ENCODE measurements around the gene SWSAP1.

SWSAP1 gene

DNA sequence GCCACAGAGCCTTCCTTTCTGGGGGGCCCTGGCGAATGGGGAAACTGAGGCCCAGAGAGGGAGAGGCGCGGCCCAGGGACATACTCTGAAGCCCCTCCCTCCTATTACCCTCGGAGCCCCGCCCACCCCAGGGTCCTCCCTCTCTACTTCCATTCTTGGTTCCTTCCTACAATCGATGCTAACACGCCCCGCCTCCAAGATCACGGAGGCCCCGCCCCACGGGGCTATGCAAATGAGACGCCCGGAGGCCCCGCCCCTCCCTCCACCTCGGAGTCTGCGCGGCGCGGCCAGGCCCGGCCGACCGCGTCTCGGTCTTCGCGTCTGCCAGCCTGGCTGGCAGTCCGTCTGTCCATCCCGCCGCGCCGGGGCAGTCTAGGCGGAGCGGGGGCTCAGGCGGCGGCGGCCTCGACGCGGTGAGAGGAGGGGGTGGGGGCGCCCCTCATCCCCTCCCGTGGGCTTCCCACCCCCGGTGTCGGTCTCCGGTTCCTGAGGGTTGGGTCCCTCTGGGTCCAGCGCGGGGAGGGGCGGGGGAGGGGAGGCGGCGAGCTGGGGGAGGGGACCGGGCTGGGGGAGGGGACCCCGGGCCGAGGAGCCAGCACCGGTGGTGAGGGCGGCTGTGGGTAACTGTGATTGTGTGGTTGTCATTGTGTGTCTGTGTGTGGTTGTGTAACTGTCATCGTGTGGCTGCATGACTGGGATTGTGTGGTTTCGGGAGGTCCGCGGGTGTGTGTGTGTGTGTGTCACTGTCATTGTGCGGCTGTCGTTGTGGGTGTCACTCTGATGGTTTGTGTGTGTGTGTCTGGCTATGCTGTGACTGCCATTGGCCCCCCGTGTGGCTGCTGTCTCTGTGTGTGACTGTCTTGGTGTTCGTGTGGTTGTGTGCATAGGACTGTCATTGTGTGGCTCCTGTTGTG, 19.0 kb upstream of the SWSAP1 start, which contains the start of gene PLPPR2:
PLPPR2 (plus strand) TSS at position 273 of the 914 bp plus-strand sequence. CDS start 2,242 bp downstream, outside the sequence.
- peak; percentile 31 for DNase-seq

DNA sequence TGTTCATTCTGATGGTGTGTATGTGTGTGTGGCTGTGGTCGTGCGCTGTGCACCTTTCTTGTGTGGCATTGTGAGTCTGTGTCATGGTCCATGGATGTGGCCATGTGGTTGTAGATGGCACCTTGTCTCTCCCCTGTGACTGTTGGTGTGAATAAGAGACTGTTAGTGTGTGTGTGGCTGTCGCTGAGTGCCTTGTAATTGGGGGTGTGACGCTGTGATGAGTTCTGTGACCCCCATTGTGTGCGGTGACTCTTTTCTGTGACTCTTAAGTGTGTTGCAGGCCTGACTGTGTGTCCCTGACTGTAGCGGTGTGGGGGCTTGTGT, 18.4 kb upstream of the SWSAP1 start:
- no peak for DNase-seq

DNA sequence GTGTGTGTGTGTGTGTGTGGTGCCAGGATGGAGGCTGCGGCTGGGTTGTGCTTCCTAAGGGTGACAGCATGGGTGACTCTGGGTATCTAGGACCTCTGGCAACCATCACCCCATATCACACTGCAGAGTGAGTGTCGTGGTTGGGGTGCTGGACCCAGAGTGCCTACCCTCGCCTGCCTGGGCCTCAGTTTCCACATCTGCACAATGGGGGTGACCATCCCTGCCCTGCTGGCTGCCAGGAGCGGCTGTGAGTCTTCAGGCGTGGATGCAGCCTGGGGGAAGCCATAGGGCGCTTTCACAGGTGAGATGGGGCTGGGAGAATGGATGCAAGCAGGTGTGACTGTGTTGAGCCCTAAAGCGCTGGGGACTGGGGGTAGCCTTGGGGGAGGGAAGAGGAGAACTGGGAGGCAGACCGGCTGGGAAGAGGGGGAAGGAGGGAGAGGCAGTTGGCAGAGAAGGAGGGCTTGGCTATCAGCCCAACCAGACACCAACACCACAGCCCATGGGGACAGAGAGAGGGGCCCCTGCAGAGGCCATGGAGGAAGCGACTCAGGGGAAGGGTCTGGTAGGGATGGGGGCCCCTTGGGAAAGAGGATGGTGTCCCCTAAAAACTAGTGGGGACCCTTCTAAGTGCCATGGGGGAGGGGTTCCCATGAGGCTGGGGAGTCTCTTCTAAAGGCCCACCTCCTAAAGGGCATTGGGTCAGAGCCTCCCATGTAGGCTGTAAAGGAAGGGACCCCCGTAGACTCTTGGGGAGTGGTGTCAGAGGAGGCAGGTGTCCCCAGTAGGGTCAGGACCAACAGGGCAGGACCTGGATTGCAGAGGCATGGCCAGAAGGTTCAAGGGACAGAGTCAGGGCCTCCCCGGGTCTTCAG, 17.6 kb upstream of the SWSAP1 start:
- no peak for DNase-seq

DNA sequence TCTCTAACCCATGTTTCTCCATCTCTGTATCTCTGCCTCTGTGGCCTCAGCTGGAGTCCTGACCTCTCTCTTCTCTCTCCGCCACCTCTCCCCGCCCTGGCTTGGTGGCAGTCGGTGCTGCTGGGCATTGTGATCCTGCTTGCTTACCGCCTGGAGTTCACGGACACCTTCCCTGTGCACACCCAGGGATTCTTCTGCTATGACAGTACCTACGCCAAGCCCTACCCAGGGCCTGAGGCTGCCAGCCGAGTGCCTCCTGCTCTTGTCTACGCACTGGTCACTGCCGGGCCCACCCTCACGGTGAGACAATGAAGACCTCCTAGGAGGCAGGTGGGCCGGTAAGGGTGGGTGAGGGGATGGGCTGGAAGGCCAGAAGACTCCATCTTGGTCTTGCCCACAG, 15.0 kb upstream of the SWSAP1 start:
- no peak for DNase-seq

DNA sequence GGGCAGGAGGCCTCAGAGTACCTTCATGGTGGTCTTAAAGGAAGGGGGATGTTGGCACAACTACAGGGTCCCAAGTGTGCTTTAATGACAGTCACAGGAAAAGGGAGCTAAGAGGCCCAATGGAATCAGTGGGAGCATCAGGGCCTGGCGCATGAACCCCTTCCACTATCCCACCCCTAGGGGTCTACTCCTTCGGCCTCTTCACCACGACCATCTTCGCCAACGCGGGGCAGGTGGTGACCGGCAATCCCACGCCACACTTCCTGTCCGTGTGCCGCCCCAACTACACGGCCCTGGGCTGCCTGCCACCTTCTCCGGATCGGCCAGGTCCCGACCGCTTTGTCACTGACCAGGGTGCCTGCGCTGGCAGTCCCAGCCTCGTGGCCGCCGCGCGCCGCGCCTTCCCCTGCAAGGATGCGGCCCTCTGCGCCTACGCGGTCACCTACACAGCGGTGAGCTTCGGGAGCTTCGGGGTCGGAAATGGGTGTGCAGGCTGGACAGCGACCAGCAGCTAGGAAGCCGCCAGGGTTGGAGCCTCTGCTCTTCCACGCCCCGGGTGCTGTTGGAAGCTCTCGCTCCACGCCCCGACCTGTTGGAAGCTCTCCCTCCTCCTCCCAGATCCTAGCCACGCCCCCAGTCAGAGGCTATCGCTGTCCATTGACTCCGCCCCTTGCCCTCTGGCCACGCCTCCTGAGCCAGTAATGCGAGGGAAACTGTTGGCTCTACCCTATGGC, 13.3 kb upstream of the SWSAP1 start:
- no peak for DNase-seq

DNA sequence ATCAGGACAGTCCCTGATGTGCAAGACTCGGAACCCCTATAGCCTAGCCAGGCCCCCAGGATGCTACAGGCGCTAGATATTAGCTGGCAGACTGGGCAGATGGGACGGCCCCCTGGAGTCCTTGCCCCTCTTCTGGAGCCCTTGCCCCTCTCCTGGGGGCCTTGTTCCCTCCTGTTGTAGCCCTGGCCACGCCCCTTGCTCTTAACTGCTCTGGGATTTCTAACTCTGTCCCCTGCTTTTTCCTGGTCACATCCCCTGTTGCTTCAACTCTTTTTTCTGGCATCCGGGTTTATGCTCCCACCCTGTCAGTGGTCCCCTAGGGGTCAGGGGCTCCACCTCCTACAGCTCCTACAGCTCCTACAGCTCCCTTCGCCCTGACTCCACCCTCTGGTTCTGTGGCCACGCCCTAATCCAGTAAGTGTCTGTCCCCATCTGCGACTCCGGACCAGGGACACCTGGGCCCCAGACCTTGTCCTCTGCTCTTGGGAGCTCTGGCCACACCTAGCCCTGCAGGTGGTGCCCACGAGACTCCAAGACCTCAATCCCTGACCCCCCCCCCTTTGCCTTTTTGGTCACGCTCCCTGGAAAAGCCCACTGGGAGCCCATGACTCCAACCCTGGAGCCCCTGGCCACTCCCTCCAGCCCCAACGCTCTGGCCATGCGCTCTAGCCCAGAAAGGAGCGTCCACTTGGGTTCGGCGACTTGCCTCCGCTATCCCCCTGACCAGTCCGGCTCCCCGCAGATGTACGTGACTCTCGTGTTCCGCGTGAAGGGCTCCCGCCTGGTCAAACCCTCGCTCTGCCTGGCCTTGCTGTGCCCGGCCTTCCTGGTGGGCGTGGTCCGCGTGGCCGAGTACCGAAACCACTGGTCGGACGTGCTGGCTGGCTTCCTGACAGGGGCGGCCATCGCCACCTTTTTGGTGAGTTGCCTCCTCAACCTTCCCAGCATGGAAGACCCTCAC, 12.4 kb upstream of the SWSAP1 start:
- DNase-seq, result no peak

DNA sequence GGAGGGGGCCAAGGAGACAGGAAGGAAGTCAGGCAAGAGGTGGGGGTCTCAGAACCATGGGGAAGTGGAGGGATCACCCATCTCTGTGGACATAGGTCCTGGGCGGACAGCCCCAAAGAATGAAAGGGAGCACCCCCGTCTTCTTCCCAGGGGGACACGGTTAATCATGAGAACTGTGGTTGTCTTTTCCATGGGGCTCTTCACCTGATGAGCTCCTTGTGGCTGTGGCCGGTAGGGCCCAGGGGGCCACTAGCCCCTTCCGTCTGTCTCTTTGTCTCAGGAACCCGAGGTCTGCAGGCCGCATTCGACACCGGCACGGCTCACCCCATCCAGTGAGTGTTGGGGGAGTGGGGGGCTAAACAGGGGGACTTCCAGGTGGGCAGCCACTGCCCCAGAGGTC, 10.6 kb upstream of the SWSAP1 start:
- DNase-seq, result no peak

DNA sequence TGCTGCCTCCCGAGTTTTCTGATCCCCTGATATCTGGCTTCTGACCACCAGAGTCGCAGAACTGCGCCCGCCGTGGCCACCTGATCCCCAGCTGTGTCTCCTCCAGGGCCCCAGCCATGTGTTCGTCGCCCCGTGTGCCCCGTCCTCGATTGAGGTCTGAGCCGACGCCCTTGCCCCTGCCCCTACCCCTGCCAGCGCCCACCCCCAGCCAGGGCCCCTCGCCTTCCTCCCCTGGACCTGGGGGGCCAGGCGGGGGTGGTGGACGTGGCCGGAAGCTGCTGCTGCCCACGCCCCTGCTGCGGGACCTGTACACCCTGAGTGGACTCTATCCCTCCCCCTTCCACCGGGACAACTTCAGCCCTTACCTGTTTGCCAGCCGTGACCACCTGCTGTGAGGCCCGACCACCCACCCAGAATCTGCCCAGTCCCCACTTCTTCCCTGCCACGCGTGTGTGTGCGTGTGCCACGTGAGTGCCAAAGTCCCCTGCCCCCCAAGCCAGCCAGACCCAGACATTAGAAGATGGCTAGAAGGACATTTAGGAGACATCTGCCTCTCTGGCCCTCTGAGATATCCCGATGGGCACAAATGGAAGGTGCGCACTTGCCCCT, 10.1 kb upstream of the SWSAP1 start:
- DNase-seq, result no peak

DNA sequence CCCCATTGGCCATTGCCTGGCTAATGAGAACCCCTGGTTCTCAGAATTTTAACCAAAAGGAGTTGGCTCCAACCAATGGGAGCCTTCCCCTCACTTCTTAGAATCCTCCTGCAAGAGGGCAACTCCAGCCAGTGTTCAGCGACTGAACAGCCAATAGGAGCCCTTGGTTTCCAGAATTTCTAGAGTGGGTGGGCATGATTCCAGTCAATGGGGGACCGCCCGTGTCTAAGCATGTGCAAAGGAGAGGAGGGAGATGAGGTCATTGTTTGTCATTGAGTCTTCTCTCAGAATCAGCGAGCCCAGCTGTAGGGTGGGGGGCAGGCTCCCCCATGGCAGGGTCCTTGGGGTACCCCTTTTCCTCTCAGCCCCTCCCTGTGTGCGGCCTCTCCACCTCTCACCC, 9.5 kb upstream of the SWSAP1 start:
- no peak for DNase-seq

DNA sequence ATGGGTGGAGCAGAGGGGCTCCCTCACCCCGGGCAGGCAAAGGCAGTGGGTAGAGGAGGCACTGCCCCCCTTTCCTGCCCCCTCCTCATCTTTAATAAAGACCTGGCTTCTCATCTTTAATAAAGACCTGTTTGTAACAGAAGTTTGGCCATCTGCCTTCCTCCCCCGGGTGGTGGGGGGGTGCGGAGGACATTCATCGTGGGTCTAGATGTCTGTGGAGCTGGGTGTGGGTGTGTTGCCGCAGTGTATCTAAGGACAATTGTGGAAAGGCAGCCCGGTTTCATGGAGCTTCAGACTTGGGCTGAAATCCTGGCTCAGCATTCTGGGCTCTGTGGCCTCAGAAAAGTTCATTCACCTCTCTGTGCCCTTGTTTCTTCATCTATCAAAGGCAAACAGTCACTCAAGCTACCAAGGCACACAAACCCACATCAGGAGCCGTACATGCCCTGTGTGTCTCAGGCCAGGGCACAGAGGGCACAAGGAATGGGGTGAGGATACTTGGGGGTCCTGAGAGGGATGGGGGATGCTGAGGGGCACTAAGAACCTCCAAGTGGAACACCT, 8.8 kb upstream of the SWSAP1 start:
- DNase-seq, result no peak

DNA sequence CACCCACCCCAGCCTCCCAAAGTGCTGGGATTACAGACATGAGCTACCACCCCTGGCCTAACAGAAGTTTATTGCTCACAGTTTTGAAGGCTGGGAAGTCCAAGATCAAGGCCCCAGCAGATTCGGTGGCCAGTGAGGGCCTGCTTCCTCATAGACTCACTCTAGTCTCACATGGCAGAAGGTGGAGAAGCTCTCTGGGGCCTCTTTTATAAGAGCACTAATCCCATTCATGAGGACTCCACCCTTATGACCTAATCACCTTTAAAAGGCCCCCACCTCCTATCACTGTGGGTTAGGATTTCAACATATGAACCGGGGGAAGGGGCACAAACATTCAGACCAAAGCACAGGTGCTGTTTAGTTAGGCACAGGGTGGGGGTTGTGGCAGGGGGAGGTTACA, 6.9 kb upstream of the SWSAP1 start:
- DNase-seq, result no peak

DNA sequence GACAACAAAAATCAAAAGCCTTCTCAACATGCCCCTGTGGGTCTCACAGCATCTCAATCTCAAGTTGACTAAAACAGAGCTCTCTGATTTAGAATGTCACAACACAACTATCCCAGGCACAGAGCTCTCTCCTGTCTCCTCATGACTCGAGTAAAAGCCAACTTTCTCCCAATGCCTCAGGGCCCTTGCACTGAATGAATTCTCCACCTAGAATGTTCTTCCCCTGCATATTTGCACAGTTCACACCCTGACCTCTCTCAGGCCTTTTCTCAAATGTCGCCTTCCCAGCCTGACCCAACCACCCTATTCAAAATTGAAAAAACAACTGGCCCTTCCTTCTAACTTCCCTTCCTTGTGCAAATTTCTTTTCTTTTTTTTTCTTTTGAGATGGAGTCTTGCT, 3.7 kb upstream of the SWSAP1 start:
- DNase-seq, result no peak

DNA sequence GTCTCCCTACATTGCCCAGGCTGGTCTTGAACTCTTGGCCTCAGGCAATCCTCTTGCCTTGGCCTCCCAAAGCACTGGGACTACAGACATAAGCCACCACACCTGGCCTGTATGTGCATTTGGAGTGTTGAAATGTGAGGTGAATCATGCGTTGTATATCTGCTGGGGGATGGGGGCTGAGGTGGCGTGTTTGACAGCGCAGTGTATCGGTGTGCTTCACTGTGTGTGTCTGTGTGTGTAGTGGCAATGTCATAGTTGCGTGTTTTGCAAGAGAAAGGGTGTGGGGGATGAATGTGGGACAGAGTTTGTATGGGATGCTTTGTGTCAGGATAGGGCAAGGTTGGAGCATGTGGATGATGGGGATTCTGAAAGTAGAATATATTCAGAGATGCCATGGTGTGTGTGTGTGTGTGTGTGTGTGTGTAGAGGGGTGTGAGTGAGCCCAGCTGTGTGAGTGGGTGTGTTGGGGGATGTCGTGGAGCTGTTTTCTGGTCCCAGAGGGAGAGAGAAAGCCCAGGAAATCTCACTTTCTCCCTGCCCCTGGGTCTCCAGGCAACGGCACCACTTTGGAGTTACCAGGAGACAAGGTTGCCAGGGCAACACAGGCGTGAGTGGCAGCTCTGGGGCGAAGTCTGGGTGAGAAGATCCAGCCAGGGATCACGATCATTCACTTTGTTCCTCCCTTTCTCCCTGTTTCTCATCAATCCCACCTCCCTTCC, 1.1 kb upstream of the SWSAP1 start:
- peak; percentile 30 for DNase-seq

DNA sequence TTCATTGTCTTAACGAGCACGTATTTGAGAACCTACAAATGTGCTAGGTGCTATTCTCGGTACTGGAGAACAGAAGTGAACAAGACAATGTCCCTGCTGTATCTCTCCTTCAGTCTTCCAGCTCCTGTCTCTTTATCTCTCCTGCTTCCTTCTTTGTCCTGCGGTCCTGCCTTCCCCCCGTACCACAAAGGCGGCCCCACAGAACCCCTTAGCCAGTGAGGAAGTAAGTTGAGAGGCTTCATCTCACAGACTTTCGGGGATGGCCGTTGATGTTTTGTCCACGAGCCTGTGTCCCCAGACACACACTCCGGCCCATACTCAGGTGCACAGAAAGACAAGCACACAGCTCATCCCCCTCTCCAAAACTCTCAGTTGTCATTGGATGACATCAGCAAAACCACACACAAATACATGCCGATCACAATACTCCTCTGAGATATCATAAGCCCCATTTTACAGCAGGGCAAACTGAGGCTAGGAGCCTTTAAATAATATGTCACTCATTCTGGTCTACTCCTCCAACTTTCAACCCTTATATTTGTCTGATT, 507 bp upstream of the SWSAP1 start:
- no peak for DNase-seq

DNA sequence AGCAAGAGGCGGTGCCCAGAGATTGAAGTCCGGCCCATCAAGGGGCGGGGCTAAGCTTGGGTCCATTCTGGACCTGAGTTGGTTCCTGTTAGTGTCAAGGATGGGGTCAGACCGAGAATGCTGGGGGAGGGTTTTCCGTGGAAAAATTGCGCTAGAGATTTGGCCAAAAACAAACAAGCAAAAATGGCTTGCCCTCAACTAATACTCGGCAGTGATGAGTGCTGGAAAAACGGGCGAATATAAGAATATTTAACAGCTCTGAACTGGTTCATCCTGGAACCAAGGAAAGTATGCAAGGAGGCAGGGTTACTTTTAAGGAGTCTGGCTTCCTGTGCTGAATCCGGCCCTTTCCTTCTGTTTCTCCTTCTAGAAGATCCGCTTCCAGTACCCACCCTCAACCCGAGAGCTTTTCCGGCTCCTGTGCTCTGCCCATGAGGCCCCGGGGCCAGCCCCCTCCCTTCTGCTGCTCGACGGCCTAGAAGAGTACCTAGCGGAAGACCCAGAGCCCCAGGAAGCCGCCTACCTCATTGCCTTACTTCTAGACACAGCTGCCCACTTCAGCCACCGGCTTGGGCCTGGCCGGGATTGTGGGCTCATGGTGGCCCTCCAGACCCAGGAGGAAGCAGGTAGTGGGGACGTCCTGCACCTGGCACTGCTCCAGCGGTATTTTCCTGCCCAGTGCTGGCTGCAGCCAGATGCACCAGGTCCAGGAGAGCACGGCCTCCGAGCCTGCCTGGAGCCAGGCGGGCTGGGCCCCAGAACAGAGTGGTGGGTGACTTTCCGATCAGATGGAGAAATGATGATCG, 880 bp downstream of the SWSAP1 start:
- no peak for DNase-seq

DNA sequence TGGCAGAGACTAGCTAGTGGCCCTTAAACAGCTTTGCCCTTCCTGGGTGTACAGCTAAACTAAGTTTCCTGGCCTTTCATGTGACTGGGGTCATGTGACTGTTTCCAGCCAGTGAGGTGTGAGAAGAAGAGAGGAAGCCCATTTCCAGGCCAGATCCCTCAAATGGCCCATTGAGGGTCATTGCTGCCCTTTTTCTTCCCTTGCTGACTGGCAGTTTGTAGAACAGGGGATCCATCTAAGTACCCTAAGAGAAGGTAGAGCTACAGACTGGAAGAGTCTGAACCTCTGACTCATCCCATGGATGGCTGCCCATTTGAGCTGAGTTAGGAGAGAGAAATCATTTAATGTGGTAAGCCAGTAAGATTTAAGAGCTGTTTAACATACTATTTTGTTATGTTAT, 2.8 kb downstream of the SWSAP1 start:
- DNase-seq, result no peak

DNA sequence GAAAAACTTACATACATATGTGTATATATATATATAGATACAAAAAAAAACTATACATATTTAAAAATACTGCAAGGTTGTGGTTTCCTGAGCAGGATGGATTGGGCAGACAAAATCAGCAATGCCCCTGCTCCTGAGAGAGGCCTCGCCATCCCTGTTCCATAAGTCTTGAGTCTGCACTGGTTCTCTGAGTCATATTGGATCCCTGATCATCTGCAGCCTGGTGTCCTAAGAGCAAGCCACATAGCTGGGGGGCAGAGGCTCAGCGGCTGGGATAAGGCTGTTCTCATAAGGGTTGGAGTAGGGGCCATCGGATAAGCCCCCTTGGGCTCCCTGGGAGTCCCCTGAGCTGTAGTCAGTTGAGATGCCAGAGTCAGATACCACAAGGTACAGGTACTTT, 3.3 kb downstream of the SWSAP1 start:
- DNase-seq, result no peak

DNA sequence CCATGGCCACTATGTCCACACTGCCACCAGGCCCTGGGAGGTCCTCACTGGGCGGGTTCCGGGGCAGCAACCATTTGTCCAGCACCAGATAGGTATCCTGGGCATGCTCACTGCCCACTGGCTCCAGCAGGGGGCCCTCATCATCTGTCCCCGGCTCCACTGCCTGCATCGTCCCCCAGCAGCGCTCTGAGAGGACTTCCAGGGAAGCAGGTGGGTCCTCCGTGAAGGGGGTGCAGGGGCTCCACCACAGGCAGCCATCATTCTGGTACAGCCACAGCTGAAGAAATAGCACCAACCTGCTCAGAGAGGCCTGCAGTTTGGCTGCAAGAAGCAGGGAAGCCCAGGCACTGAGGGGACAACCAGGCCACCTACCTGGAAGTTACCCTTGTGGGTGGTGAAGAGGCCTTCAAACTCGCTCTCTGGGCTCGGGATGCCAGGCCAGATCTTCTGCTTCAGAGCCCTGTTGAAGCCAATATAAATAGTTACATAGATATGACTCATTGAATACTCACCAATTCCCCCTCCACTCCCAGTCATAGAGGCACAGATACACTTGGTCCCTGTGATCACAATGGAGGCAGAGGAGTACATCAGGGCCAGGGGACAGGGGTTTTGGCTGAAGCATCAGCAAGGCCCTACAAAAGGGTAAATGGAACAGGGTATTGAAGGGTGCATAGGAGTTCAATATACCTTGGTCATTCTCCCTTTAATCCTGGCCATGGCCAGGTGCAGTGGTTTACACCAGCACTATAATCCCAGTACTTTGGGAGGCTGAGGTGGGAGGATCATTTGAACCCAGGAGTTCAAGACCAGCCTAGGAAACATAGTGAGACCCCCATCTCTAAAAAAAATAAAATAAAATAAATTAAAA, 4.1 kb downstream of the SWSAP1 start:
- DNase-seq, result no peak
